T-helper 1 cell treated with Interleukin-12 subunit alpha and Interleukin-12 subunit beta and Interleukin-4 antibody, amounts not matched to agents 30 ng/mL and 1 ng/mL, for 36 hours (primary cell): ENCODE data around the gene PVRIG. TPM values are rescaled to one million over a fixed set of nuclear protein-coding genes. Genes with fewer than 3 reads are reported as not detected.
"Not testable (repeated sequence)": the region's sequence is repeated elsewhere in the genome, so short reads cannot be mapped to it uniquely, and the experiment has no call there.

Experiments
- intact Hi-C: fragments of 100-400 bp; cut with micrococcal nuclease; formaldehyde crosslinking; loops from one replicate; pipeline ENCODE4 v1.15.1; 2024
- total RNA-seq: library from RNA; stranded (reverse); gene quantifications from 2 replicates; pipeline ENCODE4 v1.2.3, GENCODE V29; 2022

Gene PVRIG
- 69.1 and 72.8 TPM in 2 replicates for total RNA-seq

GRCh38 chr7:100219801-100220585 is at the start of gene PVRIG:
TSS of gene PVRIG (plus strand) at chr7:100219949. CDS start at chr7:100219971, 22 bp downstream.
- intact Hi-C loops, result loop anchor here (2.0 kb wide), 3 partner anchors 61 to 187 kb away; partner anchors contain the start of gene TRAPPC14

- intact Hi-C loops, result no loop called here
Measured at GRCh38 chr7:100170101-100170897, 49.5 kb upstream of the PVRIG start.

- intact Hi-C loops, result no loop called here
Measured at GRCh38 chr7:100171087-100171681, 48.6 kb upstream of the PVRIG start.

GRCh38 chr7:100171840-100172239 is 47.9 kb upstream of the PVRIG start:
- intact Hi-C loops, result no loop called here

- intact Hi-C loops, result no loop called here
Measured at GRCh38 chr7:100173806-100174495, 45.8 kb upstream of the PVRIG start.

- intact Hi-C loops, result no loop called here
Measured at GRCh38 chr7:100174582-100174981, 45.2 kb upstream of the PVRIG start.

- intact Hi-C loops, result no loop called here
Measured at GRCh38 chr7:100175296-100175935, 44.3 kb upstream of the PVRIG start.

- intact Hi-C loops, result loop anchor here (1.0 kb wide), 5 partner anchors 8 to 45 kb away; partner anchors contain the start of genes GAL3ST4, LAMTOR4 and TRAPPC14
Measured at GRCh38 chr7:100176096-100177044, 43.4 kb upstream of the PVRIG start.

- intact Hi-C loops, result loop anchor here (1.0 kb wide), 5 partner anchors 9 to 44 kb away; partner anchors contain the start of genes GAL3ST4, LAMTOR4 and TRAPPC14
Measured at GRCh38 chr7:100177045-100178001, 42.4 kb upstream of the PVRIG start, which contains the start of the genes GPC2 and STAG3. TSS of gene GPC2 (minus strand) at chr7:100177381. CDS start at chr7:100177199, 182 bp downstream. TSS of gene STAG3 (plus strand) at chr7:100177918. CDS start at chr7:100180557, 2,639 bp downstream.

- intact Hi-C loops, result not testable (repeated sequence)
Measured at GRCh38 chr7:100180084-100180483, 39.7 kb upstream of the PVRIG start.

GRCh38 chr7:100182616-100183015 is 37.1 kb upstream of the PVRIG start:
- intact Hi-C loops, result not testable (repeated sequence)

- intact Hi-C loops, result not testable (repeated sequence)
Measured at GRCh38 chr7:100183090-100183489, 36.7 kb upstream of the PVRIG start.

GRCh38 chr7:100185726-100186125 is 34.0 kb upstream of the PVRIG start:
- intact Hi-C loops, result no loop called here

- intact Hi-C loops, result no loop called here
Measured at GRCh38 chr7:100189061-100189460, 30.7 kb upstream of the PVRIG start.

GRCh38 chr7:100190048-100190711 is 29.6 kb upstream of the PVRIG start:
- intact Hi-C loops, result loop anchor here (1.0 to 2.0 kb wide), 3 partner anchors 19 to 31 kb away; no protein-coding TSS in a partner anchor

- intact Hi-C loops, result loop anchor here (2.0 kb wide), 1 partner anchor 17 kb away; no protein-coding TSS in a partner anchor
Measured at GRCh38 chr7:100191775-100192174, 28.0 kb upstream of the PVRIG start.

- intact Hi-C loops, result not testable (repeated sequence)
Measured at GRCh38 chr7:100192281-100192862, 27.4 kb upstream of the PVRIG start.
